GM18867 (cell line): ENCODE data around the gene PLAAT5.
"Not testable (repeated sequence)": the region's sequence is repeated elsewhere in the genome, so short reads cannot be mapped to it uniquely, and the experiment has no call there.

Source experiments
- ATAC-seq: cut with Tn5 transposase; IDR thresholded peaks from one replicate; pipeline ENCODE4 v1.9.1; 2021; ENCODE audit warnings: mild to moderate bottlenecking, moderate library complexity; ENCODE audit not compliant: unreplicated experiment

Gene PLAAT5, protein sequence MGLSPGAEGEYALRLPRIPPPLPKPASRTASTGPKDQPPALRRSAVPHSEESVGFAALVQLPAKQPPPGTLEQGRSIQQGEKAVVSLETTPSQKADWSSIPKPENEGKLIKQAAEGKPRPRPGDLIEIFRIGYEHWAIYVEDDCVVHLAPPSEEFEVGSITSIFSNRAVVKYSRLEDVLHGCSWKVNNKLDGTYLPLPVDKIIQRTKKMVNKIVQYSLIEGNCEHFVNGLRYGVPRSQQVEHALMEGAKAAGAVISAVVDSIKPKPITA

DNA sequence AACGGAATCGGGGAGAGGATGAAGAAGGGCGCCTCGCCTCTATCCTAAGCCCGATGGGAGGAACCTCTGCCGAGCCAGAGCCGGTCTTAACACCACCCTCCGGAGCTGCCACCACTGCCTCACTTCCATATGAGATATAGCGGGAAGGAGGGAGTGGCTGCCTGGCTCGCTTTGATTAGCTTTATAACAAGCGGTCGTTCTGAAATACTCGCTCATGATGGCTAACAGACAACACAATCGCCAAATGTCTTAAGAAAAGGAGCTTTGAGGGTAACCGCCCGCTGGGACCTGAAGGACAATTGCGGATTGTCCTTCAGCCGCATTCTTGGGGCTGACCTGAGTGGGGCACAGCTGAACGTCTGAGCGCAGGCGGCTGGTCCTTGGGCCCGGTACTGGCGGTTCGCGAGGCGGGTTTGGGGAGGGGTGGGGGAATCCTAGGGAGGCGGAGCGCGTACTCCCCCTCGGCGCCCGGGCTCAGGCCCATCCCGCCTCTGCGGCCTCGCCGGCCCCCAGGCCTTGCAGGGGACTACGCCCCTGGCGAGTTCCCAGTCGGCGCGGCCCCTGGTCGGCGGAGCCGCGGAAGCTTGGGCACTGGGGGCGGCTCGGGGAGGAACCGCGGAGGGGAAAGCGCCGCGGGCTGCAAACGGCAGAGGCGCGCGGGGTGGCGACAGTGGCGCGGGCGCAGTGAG lies at the start of gene PLAAT5:
TSS of gene PLAAT5 (minus strand) at position 617 of the 689 bp plus-strand sequence. CDS start at position 484, 133 bp downstream.
- ATAC-seq, result no peak

DNA sequence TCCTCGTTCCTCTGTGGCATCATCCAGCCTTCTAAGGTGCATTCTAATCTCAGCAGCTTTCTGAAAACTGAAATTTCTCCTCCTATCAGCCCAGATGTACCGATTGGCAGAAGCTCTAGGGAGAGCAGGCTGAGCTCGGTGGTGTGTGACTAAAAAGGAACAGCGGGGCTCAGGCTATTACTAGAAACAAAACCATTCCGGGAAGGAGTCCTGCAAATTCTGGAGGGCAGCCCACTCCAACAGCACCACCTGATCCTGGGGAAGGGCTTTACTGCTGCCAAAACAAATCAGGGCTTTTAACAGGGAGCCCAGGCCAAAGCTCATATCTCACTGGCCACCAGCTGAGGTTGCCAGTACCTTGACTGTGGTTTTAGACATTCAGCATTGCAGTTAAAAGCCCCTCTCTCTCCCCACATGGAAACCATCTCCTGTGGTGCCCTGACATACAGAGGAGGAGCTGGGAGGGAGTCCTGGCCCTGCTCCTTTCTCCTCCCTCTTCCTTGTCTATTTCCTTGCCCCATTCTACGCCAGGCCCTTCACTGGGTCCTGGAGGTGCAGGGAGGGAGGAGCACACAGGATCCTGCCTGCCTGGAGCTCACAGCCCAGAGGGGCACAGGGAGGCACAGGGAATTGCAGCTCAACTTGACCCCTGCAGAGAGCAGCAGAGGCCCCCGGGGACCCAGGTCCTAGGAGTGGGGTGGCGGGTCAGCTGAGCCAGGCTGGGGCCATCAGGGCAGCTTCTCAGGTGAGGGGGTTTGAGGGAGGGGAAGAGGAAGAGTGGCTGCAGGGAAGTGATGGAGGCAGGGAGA lies 46.5 kb upstream of the PLAAT5 start:
- ATAC-seq, result no peak

DNA sequence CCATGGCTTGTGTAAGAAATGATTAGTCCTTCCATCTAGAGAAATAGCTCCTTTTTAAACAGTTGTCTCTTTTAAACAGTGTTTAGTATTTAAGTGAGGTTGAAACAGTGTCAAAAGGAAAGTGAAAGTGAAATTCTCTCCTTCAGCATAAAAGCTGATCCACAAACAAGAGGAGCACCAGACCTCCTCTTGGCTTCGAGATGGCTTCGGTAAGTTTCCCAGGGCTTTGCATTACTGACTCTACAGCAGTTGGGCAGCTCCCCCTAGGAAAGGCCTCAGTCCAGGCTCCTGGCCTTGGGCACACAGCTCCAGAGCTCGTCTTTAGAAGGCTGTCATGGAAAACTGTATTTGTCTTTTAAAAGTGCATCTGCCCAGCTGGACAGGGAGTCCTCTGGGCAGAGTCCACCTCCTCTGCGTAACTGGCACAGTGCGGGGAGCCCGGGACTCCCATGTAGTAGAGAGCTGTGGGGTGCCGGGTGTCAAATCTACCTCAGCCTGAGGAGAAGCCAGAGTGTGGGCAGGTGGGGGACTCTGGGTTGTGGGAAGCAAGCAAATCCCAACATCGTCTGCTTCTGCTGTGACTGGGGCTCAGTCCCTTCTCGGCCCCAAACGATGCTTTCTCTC lies 45.8 kb upstream of the PLAAT5 start, which contains the start of gene PLAAT4:
TSS of gene PLAAT4 (plus strand) at position 140 of the 624 bp plus-strand sequence. CDS start at position 201, 61 bp downstream.
- peak; percentile 40 for ATAC-seq

DNA sequence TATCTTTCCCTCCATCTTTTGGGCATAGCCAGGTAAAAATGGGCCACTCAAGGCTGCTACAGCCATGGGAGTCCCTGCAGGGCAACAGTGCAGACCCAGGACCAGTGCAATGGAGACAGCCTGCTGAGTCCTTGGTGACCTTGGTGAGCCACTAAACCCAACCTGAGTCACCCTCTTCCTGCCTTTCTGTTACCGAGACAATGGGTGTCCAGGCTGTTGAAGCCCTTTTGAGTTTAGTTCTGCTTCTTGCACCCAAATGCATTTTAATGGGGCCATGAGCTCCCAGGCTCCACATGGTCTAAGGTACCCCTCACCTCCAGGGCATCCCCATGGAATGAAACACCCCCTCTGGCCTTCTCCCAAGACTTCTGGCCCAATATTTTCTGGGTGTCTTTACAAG lies 44.8 kb upstream of the PLAAT5 start:
- ATAC-seq, result no peak

DNA sequence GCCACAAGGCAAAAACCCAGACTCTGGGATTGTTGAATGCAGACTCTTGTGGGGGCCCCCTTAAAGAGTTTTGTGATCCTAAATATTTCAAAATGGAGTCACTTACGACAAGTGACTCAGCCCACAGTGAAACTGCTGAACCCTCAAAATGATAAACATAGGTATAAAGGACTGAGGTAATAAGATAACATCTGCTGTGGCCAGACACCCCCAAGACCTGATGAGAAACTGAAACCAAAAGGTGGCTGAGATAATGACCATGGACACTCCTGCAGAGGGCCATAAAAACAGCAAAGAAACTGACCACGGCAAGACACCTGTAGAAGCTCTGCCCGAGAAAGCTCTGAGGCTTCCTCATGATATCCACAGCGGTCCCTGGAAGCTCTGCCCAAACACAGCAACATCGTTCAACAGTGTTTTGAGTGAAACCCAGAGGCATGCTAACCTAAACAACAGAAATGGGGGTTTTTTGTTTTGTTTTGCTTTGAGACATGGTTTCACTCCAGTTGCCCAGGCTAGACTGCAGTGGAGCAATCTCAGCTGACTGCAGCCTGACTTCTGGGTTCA lies 44.0 kb upstream of the PLAAT5 start:
- ATAC-seq, result peak; percentile 40

DNA sequence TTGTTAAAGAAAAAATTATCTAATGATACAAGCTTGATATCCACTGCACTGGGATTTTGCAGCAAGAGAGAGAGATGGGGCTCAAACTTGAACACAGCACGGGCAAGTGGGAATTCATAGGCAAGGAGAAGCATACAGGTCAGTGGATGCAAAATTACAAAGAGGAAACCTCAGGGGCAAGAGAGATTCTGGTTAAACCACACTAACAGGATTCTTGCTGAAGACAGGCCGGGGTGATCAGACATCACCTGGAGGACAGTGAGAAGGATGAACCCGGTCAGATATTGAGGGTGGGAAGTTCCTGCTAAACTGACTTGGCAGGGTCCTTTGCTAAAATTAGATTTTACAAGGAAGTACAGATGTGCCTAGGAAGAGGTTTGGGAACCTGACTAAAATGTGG lies 43.1 kb upstream of the PLAAT5 start:
- no peak for ATAC-seq

DNA sequence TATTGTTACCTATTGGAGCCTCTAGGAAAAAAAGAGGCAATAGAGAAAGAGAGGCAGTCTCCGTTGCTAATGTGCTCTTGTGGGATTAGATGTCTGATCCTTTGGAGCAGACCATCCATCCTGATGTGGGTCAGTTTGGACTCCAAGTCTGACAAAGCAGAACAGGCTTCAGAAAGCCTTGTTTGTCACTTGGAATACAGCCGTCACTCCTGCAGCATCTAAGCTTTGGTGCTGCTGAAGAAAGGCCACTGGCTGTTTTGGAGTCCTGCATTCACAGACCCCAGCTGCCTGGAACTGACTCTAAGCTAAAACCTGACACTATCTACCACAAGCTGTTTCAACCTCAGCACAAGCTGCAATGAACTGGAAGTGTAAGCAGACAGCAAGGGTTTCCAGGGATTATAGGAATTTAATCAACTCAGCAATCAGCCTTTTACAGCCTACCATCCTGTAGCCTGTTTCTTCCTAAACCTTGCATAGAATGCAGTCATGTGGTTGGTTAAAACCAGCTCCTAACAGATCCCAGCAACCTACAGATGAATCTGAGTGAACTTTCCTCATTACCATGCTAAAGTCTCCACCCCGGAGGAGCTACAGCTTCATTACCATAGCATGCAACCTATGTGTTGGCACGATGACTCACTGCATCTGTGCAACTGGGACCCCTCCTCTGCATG lies 42.0 kb upstream of the PLAAT5 start:
- ATAC-seq, result no peak

DNA sequence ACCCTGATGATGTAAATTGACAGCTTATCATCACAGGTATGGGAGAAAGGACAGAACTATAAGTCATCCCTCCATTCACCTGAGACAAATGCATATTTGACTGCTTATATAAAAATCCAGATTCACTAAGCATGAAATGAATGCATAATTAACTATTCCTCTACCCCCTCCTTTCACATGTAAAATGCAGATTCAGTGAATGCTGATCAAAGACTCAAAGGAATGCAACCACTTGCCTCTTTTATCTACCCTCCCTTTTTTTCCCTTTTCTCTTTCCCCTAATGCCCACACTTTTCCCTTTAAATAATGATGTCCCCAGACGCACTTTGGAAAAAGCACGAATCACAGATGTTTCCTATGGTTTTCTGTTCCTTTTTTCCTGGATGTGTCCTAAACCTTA lies 41.1 kb upstream of the PLAAT5 start:
- ATAC-seq, result no peak

DNA sequence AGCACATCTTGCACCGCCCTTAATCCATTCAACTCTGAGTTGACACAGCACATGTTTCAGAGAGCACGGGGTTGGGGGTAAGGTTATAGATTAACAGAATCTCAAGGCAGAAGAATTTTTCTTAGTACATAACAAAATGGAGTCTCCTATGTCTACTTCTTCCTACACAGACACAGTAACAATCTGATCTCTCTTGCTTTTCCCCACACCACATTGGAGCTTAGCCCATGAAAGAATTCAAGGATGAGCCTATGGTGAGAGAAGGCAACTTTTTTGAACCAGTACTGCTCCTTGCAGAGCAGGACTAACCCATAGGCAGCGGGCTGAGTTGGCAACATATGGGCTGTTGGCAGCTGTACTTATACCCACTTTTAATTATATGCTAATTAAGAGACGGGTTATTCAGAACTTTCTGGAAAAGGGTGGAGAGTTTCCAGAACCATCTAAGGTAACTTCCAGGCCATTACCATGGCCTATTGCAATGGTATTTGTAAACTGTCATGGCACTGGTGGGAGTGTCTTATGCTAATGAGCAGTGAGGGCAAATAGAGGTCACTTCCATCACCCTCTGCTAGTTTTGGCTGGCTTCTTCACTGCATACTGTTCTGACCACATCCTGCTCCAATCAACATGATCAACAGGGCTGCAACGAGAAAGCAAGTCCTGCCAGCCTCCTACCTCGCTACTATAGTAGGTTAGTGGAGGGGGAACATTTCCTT lies 40.3 kb upstream of the PLAAT5 start:
- peak; percentile 81 for ATAC-seq

DNA sequence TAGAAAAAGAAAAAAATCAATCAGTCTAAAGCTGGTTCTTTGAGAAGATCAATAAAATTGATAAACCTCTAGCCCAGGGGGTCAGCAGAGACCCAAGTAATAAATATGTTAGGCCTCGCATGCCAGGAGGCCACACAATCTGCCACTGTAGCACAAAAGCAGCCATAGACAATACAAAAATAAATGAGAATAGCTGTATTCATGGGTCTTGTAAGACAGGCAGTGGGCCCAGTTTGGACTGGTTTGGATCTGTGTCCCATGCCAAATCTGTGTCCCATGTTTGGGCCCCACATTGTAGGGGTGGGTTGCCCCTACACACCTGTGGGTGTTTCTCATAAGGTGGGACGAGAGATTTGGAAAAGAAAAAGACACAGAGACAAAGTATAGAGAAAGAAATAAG lies 39.1 kb upstream of the PLAAT5 start:
- ATAC-seq, result no peak

DNA sequence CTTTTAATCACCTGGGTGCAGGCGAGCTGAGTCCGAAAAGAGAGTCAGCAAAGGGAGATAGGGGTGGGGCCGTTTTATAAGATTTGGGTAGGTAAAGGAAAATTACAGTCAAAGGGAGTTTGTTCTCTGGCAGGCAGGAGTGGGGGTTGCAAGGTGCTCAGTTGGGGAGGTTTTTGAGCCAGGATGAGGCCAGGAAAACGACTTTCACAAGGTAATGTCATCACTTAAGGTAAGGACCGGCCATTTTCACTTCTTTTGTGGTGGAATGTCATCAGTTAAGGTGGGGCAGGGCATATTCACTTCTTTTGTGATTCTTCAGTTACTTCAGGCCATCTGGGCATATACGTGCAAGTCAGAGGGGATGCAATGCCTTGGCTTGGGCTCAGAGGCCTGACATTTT lies 38.4 kb upstream of the PLAAT5 start:
- ATAC-seq, result not testable (repeated sequence)

DNA sequence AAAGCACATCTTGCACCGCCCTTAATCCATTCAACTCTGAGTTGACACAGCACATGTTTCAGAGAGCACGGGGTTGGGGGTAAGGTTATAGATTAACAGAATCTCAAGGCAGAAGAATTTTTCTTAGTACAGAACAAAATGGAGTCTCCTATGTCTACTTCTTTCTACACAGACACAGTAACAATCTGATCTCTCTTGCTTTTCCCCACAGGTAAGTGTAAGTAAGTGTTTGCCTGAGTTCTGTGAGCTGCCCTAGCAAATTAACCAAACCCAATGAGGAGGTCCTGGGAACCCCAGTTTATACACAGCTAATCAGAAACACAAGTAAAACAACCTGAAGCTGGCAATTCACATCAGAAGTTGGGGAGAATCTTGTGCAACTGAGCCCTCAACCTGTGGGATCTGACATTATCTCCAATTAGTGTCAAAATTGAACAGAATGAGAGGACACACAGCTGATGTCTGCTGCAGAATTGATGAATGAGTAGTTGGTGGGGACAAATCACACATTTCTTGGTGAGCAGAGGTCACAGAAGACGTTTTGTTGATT lies 37.8 kb upstream of the PLAAT5 start:
- ATAC-seq, result not testable (repeated sequence)

DNA sequence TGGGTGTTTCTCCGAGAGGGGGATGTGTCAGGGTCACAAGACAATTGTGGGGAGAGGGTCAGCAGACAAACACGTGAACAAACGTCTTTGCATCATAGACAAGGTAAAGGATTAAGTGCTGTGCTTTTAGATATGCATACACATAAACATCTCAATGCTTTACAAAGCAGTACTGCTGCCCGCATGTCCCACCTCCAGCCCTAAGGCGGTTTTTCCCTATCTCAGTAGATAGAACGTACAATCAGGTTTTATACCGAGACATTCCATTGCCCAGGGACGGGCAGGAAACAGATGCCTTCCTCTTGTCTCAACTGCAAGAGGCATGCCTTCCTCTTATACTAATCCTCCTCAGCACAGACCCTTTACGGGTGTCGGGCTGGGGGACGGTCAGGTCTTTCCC lies 37.2 kb upstream of the PLAAT5 start:
- ATAC-seq, result not testable (repeated sequence)

DNA sequence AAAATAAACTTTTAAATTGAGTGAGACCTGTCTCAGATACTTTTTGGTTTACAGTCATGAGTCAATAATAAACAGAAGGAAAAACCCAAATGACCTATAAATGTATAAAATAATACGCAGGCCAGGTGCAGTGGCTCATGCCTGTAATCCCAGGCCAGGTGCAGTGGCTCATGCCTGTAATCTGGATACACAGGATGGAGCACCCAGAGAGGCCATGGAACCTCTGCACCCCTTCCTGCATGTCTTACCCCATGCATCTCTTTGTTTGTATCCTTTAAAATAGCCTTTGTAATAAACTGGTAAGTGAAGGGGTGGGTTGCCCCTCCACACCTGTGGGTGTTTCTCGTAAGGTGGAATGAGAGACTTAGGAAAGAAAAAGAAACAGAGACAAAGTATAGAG lies 36.7 kb upstream of the PLAAT5 start:
- ATAC-seq, result no peak

DNA sequence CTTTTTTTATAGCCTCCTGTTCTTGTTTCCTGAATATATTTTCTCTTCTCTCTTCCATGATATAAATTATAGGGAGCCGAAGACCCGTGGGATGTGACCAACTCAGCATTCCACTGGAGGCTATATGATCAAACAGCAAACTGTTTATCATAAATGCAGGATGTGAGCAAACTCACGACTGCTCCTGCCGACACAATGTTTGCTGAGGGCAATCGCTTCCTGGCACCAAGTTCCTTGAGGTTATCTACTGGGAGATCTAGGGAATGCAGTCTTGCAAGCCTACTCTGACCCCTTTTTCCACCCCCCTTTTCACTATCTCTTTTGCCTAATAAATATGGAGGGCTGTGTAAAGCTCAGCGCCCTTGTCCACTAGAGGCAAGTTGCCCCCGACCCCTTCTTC lies 32.2 kb upstream of the PLAAT5 start:
- ATAC-seq, result no peak

DNA sequence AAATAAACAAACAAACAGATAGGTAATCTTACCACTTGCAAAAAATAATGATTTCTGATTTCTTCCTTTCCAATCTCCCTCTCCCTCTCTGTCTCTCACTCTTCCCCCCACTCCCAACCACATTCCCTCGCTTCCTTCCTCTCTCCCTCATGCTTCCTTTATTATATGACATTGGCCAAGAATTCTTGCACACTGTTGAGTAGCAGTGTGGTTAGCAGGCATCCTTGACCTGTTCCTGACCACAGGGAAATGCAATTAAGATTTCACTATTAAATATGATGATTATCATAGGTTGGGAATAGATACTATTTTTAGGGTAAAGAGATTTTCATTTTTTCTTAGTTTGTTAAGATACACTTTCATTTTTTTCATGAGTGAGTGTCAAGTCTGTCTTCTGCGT lies 30.9 kb upstream of the PLAAT5 start:
- ATAC-seq, result no peak

DNA sequence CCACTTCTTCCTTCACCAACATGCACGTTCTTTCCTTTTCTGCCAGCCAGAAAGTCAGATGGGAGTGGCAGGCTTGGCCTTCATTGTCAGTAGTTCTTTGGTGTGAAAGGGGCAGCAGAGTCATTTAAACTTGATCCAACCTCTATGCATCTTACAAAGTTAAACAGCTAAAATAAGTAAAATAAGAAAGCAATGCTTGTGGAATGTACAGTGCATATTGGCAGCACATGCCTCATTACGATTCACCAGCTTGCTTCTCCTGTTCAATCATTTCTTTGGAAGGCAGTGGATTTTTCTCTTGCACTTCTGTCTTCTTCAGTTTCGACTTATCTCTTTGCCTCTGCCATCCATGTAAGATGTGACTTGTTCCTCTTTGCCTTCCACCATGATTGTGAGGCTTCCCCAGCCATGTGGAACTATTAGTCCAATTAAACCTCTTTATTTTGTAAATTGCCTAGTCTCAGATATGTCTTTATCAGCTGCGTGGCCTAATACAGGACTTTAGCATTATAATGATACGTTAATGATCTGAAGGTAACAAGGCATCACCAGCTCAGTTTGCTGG lies 29.7 kb upstream of the PLAAT5 start:
- no peak for ATAC-seq

DNA sequence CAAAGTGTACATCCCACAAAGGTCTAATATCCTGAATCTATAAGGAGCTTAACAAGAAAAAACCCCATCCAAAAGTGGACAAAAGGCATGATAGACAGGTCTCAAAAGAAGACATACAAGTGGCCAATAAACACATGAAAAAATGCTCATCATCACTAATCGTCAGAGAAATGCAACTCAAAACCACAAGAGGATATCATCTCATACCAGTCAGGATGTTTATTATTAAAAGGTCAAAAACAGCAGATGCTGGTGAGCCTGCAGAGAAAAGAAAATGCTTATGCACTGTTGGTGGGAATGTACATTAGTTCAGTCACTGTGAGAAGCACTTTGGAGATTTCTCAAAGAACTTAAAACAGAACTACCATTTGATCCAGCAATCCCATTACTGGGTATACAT lies 27.6 kb upstream of the PLAAT5 start:
- ATAC-seq, result no peak

DNA sequence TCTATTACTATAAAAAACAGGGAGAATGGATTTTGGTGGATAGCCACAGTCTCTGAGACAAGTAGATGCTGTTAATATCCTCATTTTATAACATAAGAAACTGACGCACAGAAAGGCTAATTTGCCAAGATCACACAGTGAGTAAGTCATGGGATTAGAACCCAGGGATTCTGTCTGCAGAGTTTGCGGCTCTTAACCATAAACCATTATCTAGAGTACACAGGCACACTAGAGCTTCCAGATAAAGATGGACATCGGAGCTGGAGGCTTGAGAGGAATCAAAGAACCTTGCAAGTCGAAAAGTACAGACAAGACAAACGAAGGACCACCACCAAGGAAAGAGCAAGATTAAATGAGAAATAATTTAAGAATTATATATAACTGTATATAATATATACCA lies 26.2 kb upstream of the PLAAT5 start:
- no peak for ATAC-seq
